GM19193 (cell line): ENCODE measurements around the gene SUSD1.

Source experiments
- POLR2A ChIP-seq: IDR thresholded peaks from 4 replicates; pipeline ENCODE4 v1.6.1; 2011; ENCODE audit not compliant: insufficient read depth, insufficient read length; ENCODE audit errors: extremely low read depth

The SUSD1 gene

DNA sequence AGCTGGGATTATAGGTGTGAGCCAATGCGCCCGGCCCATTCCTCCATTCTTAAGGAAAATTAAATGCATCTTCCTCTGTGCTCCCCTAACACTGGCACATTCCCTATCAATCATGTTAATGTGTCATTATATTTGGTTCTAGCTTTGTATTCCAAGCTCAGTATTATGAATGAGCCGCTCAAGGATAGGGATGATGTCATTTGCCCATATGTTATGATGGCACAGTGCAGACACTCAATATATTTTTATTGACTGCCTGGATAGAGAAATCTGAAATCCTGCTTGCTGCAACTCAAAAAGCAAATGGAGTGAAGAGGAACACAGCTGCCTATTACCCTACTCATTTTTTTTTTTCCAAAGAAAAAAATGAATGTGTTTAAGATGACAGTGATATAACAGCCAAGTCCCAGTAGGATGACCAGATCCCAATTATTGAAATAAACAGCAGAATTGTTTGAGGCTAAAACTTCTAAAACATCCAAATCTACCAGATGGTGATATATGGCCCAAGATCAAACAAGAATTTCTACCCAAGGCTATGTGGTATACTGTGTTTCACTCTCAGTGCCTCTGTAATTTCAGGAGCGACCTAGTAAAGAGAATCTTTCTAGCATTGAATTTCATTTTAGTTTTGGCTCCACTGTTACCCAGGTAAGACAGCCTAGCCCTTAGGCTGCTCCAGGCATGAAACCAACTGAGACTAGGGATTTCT lies 16.3 kb downstream of the SUSD1 start:
- TF ChIP-seq POLR2A, result no peak

DNA sequence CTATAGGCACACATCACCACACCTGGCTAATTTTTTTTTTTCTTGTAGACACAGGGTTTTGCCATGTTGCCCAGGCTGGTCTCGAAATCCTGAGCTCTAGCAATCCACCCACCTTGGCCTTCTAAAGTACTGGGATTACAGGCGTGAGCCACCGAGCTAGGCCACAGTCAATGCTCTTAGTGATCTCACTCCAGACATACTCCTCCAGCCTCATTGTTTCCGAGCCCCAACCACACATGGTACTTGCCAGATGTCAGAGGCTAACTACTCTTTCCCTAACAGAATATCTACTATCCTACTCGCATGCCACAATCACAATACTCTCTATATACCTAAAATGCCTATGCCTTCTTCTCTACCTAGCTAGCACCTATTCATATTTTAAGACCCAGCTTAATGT lies 17.1 kb downstream of the SUSD1 start:
- TF ChIP-seq POLR2A, result no peak

DNA sequence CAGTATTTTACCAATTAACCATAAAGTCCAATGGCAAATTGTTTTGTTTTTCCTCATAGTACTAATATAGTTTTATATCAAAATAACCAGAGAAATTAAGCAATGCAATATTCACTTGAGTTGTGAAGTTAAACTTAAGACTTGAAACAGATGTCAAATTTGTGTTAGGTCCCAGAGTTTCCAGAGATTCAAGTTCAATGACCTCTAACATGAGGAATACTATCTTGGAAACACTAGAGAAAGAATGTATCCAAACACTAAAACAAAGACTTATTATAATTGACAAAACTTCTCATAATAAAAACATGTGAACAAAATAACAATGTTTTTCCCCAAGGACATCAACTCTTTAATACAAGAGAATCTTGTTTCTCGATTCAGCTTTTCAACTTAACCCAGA lies 18.0 kb downstream of the SUSD1 start:
- no peak for TF ChIP-seq POLR2A

DNA sequence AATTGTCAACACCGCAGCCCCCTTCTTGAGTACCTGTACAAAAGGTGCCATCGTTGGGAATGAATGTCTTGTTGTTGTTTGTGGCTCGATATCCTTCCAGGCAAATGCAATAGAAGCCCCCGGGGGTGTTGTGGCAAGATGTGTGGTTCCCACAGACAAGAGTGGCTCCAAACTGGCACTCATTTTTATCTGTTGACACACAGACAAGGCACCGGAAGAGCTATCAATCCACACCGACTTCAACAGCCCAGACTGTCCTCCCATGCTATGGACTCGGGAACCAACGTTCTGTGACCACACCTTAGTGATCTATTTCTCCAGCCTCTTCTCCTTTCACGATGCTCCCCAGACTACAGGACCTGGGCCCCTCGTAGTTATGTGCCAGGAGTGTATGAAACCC lies 25.9 kb downstream of the SUSD1 start:
- no peak for TF ChIP-seq POLR2A

DNA sequence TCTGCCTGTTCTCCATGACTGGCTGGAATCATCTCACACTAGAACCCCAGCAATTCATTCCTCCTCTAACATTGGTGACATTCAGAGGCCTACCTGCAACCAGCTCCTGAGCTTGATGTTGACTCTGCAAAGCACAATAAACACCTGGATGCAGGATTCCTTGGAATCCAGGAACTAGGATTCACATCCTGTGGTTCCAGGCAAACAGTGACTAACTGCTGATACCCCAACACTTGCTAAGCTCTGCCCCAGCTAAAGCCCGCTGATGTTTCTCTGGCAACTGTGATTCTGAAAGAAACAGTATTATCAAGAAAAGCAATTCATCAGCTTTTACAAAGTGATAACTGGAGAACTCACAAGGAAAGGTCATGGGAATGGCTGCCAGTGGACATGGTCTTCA lies 29.2 kb downstream of the SUSD1 start:
- TF ChIP-seq POLR2A, result no peak

DNA sequence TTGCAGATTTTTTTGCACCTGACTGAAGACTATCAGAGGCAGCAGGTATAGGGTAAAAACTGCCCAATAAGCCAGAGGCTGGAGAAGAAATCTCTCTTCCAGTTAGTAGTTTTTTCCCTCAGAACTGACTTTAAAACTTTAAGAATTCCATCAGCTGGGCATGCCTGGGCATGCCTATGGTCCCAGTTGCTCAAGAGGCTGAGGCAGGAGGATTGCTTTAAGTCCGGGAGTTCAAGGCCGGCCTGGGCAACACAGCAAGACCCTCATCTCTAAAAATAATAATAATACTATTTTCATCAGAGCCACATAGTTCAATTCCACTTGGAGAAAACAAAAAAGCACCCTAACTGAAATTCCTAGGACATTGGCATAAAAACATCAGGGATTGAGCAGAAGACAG lies 30.3 kb downstream of the SUSD1 start:
- TF ChIP-seq POLR2A, result no peak

DNA sequence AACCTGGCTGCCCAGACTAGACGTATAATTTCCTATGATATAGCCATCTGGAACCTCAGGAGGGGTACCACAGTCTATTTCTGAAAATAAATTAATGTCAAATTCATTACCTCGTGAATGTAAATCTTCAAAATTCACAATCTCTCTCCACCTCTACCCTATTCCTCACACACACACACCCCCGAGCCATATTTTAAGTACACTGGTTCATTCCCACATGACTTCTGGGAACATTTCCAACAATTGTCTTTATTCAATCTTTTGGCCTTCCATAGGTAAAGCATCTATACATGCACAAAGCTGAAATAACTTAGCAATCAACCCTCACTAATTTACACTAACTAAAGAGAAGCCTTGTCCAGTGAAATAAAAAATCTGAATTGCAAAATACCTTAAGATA lies 32.7 kb downstream of the SUSD1 start:
- TF ChIP-seq POLR2A, result no peak

DNA sequence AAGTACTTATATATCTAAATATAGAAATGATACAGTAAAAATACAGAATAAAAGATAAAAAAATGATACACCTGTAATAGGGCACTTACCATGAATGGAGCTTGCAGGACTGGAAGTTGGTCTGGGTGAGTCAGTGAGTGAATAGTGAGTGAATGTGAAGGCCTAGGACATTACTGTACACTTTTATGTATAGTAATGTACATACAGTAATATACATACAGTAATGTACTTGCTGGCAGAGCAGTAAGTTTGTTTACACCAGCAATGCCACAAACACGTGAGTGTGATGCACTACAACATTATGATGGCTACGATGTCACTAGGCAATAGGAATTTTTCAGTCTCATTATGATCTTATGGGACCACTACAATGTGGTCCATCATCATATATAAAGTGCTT lies 34.2 kb downstream of the SUSD1 start:
- TF ChIP-seq POLR2A, result no peak

DNA sequence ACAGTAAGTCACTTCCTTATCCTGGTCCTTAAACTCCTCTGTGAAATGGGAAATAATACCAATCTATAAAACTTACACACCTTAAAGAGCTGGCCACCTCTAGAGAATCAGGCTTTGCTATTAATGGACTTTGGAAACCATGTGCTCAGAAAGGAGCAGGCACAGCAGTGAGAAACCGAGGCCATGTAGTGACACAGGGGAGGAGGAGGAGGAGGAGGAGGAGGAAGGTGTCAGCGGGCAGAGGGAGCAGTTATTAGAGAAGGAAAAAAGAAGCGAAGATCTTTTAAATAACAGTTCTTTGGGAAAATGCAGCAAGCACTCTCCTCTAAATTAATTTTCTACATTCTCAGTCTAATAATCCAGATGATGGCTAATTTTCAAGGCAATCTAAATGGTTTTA lies 38.0 kb downstream of the SUSD1 start:
- no peak for TF ChIP-seq POLR2A

DNA sequence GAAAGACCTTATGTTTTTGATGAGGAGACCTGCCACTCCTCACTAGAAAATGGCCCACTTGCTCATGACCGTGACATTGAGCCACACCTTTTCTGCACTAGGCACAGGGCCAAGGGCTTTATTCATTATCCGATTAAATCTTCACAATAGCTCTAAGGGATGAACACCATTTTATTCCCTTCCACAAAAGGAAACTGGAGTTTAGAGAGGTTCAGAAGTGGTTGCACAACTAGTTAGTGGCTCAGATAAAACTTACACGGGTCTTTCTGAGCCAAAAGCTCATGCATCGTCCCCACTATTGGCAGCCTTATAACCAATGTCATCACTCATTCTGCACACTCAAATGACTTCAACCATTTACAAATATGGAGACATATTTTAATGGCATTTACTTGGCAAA lies 39.4 kb downstream of the SUSD1 start:
- TF ChIP-seq POLR2A, result no peak

DNA sequence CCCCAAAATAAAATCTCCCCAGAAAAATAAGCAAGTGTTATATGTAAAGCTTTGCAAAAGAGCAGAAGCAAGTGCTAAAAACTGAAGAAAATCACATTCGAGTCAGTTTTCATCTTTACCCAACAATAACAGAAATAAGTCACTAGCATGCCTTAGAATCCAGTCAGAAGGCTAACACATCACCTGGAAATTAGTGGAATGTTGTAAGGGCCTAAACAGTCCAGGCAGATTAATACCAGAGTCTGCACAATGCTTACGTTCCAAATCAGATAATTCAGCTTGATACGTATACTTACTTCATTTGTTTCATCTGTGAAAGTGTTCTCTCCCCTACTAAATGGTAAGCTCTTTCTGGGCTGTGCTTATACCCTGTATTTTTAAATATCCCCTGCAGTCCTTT lies 42.7 kb downstream of the SUSD1 start:
- no peak for TF ChIP-seq POLR2A

DNA sequence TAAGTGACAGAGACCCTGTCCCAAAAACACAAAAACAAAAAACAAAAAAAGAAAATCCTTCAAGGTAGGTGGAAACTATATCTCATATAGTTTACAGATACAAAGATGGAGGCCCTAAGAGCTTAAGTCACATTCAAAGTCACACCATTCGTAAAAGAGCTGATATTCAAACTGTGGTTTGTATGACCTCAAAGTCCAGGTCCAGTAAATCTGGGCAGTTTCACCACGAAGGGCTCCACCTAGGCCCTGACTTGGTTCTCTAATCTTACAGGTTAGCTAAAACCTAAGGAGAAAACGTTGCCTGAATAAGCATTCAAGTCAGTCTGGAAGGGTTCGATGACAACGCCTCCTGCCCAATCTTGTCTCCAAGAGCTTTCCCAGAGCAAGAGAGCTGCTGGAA lies 44.1 kb downstream of the SUSD1 start:
- TF ChIP-seq POLR2A, result no peak

DNA sequence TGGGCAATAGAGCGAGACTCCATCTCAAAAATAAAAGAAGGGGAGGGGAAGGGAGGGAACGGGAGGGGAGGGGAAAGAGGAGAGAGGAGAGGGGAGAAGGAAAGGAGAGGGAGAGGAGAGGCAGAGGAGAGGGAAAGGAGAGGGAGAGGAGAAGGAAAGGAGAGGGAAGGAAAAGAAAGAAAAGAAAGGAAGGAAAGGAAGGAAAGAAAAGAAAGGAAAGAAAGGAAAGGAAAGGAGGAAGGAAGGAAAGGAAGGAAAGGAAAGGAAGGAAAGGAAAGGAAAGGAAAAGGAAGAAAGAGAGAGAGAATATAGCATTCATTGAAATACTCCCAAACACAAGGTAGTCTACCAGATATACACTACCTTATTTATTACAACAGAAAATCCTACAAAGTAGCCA lies 44.8 kb downstream of the SUSD1 start:
- no peak for TF ChIP-seq POLR2A

DNA sequence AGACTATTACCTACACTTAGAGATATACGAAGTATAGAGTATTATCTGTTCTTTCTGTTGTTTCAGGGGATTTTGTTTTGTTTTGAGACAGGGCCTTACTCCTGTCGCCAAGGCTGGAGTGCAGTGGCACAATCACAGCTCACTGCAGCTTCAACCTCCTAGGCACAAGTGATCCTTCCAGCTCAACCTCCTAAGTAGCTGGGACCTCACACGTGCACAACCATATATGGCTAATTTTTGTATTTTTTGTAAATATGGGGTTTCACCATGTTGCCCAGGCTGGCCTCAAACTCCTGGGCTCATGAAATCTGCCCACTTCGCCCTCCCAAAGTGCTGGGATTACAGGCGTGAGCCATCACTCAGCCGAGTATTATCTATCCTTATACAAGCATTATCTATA lies 45.9 kb downstream of the SUSD1 start:
- TF ChIP-seq POLR2A, result no peak

DNA sequence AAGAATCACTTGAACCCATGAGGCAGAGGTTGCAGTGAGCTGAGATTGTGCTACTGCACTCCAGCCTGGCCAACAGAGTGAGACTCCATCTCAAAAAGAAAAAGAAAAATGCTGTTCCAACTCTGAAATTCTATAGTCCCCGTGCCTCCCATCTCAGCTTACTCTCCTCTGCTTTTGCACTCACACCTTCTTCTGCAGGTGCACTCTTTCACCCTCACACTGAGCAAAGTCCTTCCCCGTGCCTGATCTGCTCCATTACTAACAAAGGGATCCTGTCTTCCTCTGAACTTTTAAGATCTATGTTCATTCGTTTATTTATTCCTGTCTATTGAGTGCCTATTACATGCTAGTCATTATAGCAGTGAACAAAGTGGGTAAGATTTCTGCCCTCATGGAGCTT lies 47.8 kb downstream of the SUSD1 start:
- no peak for TF ChIP-seq POLR2A

DNA sequence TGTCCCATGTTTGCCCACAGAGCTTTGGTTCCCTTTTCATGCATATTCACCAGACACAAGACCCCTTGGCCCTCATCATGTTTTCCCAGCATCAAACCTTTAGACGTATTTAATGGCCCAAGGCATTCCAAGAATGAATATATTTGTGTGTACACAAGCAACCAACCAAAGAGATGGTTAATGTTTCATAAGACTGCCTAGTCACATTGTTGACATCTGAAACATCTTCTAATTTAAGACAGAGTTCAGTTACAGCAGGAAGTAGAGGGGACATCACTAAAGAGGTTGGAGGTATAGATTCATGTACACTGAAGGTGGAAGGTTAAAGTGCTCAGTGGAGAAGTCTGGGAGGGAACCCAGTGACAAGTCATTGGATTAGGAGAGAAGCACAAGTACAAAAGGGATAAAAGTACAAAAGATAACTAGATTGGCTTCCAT lies 49.1 kb downstream of the SUSD1 start:
- no peak for TF ChIP-seq POLR2A

DNA sequence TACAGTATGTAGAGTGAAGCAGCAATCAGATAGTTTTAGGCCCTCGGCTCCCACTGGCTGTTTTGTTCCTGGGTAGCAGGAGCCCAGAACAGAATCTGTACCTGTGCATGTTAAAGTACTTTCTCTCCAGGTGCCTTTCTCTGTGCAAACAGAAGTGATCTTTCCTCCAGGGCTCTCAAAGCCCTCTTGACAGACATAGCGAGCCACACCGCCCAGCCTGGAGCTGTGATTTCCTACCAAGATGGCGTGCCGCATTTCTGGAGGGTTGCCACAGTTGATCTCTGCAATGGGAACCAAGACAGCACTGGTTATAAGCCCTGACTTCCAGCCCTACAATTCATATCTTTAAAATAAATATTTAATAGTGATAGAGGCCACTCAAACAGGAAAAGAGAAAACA lies 50.9 kb downstream of the SUSD1 start:
- no peak for TF ChIP-seq POLR2A
